GM19023 (cell line): Measurements from ENCODE around the gene KCNJ10.
A peak's percentile ranks its signal among the peaks of the same experiment; 100 is the strongest.
"Not testable (repeated sequence)": the region's sequence is repeated elsewhere in the genome, so short reads cannot be mapped to it uniquely, and the experiment has no call there.

Experiments
- ATAC-seq: cut with Tn5 transposase; IDR thresholded peaks from one replicate; pipeline ENCODE4 v1.9.1; 2021; ENCODE audit warnings: mild to moderate bottlenecking, moderate library complexity; ENCODE audit not compliant: unreplicated experiment

The KCNJ10 gene

DNA sequence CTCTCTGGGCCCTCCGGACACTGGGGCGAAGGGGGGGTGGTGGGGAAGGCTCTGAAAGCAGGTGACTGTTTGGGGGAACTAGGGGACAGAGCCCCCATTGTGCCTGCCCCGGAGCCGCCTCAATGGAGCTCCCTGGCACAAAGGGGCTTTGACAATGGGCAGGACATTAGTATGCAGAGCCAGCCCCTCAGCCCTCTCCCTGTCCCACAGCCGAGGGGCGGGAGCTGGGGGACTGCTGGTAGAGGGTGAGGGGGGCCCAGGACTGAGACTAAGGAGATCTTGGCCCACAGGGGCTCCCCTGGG lies 7.8 kb downstream of the KCNJ10 start:
- no peak for ATAC-seq

DNA sequence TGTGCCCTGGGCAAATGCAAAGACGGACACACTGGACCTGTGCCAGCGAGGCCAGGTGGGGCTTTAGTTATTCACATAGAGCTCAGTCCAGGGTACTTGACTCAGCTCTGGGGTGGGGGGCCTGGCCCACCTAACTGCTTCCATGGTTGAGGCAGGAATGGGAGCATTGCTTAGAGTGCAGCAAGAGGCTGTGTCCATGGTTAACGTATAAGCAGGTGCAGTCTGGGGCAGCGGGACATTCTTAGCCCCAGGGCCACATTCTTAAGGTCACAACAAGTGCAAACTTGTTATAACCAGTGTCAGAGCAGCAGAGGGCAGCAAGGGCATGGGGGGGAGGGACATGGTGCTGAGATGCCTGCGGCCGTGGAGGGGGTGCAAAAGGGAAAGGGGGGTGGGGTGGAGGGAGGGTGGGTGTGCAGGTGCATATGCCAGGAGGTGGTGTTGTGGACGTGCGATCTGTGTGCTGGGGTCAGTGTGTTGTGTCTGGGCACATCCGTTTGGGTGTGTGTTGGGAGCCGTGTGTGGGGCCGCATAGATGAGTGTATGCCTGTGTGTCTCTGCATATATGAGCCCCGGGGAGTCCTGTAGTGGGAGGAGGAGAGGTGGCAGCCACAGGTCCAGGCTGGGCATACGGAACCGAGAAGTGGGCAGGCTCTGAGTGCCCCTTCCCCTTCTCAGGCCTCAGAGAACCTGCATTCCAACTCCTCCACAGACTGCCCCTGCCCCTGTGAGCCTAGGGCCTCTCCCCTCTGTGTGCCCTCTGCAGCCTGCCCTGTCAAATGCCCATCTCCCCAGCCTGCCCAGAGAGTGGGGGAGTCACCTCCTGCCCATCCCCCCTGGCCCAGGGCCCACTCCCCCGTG lies 8.4 kb downstream of the KCNJ10 start:
- ATAC-seq: no peak

DNA sequence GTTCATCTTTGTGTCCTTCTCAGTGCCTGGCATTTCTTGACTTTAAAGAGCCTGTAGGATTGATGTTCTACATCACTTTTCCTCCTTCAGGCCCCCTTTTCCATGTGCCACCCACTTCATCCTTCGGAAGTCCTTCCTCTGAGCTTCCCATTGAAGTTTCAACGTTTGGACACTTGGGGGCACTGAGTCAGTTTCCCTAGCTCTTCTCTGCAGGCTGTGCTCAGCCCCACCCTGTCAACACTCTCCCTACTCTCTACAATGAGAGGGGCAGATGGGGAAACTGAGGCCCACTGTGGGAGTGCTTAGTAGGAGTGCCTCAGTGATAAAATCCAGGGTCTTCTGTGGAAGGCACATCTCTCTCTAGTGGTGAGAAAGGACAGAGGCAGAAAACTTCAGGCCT lies 11.9 kb downstream of the KCNJ10 start:
- ATAC-seq: no peak

DNA sequence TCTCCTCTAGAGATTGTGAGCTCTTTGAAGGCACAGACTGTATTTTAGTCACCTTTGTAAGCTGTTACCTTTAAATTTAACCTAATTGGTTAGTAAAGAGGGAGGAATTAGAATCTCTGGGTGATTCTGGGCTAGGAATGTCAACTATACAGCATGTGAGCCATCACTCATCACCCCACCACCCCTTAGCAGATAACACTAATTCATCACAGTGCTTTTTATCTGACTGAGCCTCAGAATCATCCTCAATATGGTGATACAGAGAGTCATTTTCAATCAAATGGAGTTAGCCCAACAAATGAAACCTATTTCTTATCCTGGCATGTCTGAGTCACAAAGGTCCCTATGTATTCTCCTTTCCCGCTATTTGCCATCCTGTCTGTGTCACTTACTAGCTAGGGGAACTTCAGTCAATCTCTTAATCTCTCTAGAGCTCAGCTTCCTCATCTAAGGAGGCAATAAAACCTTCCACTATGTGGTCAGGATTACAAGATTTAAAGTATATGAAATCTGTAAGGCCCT lies 13.3 kb downstream of the KCNJ10 start:
- no peak for ATAC-seq

DNA sequence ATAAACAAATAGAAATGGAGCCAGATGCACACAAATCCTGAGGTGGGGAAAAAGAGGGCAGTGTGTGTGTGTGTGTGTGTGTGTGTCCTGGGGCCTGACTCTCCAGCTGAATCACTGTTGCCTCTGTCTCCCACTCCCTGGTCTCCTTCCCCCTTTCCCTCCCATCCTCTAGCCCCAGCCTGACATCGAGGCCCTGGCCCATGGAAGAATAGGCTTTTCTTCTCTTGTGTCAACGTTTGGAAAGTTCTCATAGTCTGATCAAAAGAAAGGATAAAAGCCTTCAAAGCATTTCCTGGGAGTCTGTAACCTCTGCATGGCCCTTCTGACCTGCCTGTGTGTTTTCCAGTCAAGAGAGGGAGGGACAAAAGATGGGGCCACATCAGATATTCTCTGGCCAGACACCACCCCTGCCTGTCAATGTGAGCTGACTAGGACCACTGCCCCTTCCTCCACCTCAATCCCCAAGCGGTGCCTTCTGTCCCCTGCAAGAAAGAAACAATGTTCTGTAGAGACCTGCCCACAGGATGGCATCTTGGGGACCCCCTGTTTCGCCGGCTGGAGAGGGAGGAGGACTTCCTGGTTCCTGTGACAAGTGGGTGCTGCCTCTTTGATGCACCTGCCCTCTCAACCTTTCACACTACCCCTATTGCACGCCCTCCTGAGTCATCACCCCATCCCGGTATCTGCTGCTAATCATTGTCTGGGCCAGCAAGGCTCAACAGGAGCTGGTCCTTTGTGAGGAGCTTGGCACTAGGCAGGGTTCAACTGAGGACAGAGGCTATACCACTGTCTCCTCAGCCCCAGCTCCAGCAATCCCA lies 16.2 kb downstream of the KCNJ10 start:
- ATAC-seq: no peak

DNA sequence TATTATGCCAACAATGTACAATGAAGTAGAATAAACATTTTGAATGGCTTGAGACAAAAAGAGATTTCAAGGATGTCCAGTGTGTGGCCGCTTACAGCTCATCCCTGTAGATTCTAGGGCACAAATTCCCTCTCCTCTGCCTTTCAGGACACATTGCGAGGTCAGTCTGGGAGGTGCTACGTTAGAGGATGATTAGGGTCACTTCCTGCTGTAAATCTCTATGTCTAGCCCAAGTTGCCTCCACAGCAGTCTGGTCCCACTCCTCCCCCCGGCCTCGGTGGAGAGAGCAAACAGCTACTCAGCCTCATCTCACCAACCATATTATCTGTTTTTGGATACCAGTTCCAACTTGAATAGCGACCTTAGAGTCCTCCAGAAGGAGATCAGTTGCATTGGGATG lies 17.0 kb downstream of the KCNJ10 start:
- ATAC-seq: no peak

DNA sequence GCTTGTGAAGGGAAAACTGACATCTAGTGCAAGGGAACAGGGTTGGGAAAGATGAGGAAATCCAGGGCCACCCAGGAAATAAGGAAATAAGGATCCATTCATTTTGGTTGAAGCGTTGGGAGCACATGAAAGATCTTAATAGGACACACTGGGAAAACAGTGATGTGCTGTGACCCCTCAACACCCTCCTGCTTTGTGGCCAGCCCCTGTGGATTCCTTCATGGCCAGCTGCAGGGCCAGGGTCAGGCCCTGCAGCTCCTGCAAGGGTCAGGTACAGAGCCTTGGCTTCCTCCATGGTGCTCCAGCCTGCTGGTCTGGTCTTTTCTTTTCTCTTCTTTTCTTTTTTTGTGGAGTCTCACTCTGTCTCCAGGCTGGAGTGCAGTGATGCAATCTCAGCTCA lies 19.3 kb downstream of the KCNJ10 start:
- ATAC-seq: no peak

DNA sequence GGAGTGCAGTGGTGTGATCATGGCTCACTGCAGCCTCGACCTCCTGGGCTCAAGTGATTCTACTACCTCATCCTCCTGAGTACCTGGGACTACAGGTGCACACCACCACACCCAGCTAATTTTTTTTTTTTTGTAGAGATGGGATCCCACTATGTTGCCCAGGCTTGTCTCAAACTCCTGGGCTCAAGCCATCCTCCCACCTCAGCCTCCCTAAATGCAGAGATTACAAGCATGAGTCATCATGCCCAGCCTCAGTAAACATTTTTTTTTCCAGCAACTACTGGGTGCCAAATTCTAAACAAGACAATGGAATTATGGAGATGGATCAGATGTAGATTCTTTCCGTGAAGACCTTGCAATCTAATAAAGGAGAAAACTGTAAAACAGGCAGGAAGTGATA lies 19.8 kb downstream of the KCNJ10 start:
- ATAC-seq: not testable (repeated sequence)

DNA sequence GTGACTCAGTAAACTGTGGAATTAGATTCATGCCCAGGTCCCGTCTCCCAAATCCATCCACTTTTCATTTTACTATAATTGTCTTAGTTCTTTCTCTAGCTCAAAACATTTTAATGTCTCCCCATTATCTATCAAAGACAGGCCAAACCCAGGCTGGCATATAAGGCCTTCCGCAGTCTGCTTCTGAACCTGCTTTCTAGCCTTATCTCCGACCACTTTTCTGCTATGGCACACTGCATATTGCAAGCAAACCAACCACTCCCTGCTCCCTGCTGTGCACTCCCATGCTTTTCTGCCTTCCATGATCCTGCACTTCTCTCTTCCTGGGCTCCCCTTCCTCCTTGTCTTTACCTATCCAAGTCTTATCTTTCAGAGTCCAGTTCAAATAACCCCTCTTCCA lies 20.9 kb downstream of the KCNJ10 start:
- no peak for ATAC-seq

DNA sequence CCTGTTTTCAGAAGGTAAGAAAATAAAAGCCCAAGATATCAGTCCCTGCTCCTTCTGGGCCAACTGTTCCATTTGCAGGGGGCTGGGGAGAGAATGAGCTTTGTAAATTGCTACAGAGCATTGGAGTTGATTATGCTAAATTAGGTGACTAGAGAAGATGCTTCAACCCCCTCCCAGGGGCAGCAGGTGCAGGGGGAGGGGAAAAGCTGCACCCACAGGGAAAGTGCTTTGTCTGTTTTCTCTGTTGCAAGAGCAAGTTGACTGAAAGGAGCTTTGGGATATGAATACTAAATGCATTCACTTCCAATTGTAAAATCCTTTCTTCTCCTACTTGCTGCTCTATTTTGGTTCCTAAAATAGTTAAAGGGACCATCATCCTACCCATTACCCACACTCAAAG lies 21.6 kb downstream of the KCNJ10 start:
- ATAC-seq: no peak

DNA sequence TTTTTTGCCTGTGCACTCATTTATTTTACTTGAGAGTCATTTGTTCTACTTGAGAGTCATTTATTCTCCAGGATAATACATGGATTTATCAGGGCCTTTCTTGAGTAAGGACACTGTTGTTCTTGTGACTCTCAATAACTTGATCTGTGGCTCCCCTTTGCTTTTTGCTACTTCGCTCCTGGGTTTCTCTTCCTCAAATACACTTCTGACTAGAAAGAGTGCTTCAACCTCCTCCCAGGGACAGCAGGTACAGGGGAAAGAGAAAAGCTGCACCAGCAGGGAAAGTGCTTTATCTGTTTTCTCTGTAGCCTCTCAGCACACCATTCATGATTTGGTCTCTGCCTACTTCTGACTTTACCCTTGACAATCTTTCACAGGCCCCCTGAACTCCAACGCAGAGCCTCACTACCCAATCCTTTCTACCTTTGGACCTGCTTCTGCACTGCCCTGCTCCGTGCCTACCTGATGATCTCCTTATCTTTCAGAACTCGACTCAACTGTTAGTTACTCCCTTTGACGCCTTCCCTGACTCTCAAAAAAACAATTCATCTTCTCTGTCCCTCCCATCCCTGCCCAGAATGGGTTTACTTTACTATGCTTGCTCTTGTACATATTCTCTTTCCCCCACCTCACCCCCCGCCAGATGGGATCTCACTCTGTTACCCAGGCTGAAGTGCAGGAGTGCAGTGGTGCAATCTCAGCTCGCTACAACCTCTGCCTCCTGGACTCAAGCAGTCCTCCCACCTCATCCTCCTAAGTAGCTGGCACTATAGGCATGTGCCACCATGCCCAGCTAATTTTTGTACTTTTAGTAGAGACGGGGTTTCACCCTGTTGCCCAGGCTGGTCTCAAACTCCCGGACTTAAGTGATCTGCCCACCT lies 22.6 kb downstream of the KCNJ10 start:
- ATAC-seq: peak; percentile 46

DNA sequence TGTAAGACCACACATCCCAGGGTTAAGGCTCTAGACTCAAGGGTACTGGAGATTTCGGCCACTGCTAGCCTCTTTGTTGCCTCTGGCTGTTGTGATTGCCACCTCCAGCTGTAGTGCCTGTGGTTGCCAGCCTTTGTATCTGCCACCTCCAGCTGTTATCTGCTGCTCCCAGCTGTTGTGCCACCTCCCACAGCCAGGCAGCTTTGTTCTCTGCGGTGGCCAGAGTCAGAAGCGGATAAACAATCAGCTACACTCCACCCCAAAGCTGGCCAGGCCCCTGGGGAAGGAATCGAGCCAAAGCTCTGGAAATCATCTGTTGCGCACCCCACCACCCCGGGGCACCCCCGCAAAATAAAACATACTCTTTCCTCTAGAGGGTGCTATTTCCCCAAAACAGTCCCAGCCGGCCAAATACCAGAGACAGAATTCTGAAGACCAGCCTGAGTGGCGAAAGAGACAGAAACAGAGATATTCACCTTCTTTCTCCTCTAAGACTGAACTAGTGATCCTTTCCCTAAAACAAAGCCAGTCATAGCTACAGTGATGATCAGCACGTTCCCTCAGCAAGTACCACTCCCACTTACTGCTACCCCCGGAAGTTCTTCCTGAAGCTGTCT lies 23.4 kb downstream of the KCNJ10 start:
- peak; percentile 75 for ATAC-seq

DNA sequence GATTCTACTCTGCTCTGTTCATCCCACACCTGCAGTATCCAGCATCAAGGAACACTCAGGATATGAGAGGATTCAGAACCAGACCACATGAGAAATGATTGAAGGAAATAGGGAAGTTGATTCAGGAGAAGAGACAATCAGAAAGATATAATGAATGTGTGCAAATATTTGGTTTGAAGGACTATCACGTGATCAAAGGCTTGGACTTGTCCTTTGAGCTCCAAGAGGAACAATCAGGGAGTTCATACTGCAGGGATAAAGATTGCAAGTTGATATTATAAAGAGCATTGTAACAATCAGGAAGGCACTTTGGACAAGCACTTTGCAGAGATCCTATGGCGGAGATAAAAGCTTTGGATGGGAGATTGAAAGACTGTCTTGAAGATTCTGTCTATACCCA lies 24.3 kb downstream of the KCNJ10 start:
- ATAC-seq: no peak

DNA sequence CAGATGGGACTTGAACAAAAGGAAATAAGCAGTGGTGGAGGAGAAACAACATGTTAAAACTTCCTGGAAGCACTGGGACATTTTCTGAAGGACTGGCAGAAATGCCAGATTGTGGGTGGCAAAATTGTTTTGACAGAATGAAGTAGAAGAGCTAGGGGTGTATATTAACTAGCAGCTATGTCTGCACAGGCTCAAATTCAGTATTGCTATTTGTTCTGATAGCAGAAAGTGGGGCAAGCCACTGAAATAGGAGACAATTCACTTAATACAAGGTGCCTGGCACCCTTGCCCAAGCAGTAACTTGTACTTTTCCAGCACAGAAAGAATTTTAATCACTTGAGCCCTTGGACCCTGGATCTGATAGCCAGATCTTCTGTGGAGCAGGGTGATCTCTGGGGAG lies 26.4 kb downstream of the KCNJ10 start:
- ATAC-seq: no peak

DNA sequence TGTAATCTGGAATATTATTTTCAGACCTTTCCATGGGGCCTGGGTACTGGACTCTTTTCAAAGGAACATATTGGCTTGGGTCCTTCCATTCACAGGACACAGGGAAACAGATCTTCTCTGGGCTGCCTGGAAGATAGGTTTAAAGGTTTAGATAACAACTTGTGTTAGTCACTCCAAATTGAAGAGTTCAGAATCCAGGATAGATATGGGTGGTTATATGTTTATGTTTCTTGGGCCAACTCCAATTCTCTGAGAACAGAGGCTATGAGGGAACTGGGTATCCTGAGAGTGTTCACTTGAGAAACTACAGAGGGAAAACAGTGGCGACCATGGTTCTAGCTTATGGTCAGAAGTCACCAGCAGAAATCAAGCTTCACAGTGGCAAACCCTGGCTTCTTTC lies 29.5 kb downstream of the KCNJ10 start:
- no peak for ATAC-seq

DNA sequence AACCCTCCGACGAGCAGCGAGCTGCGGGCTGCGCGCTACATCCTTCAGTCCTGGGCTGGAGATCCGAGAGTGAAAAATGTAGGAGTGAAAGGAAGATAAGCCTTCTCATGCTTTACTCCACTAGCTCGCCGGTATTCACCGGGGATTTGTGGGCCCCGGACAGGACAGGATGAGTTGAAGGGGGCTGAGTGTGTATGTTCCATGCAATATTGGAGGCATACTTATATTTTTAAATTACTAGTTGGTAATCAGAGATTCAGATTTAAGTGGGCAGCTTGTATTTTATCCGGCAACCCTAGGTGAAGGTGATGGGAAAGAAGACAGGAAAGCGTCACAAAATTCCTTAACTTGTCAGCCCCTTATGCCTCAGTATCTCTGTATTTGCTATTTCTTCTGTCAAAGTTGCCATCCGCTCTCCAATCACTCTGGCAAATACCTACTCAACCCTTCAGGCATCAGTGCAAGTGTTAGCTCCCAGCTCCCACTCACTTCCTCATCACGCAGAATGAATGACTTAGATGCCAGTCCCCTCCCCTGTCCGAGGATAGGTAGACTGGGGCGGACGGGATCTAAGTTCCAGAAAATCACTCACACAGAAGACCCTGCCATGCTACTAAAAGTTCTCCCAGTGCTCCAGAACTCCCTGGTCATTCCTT lies 37.7 kb downstream of the KCNJ10 start:
- peak; percentile 29 for ATAC-seq

DNA sequence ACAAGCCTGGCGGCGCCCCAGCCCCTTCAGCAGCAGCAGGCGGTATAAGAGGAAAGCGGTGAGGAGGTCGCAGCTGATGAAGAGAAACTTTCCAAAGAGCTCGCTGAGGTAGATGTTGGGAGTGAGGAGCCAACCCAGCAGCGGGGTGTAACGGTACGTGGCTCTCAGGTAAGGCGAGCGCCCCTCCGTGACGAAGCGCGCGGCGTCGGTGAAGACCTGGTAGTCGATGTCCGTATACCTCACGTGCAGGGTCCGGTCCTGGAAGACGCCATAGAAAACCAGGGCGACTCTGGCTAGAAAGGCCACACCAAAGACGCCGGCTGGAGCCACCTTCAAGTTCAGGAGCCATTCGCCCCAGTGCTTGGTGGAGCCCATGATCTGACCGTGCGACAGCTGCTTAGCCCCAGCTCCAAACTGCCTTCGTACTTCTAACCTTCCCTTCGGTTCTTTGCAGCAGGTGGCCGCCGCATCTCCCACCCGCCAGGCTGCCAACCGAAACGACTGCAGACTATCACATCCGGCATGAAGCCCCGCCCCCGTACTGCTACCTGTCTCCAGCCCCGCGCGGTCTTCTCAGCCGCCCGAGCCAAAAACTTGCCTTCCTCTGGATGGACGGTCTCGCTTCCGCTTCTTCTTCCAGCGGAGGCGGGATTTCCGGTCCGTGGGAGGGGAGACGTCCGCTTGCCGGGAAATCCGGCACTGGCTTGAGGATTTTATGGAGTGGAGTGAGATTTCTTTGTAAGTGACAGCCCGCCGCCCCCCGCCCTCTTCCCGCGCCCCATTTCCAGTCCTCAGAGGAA lies 38.4 kb downstream of the KCNJ10 start, which contains the start of gene PIGM:
TSS of gene PIGM (minus strand) at position 626 of the 800 bp plus-strand sequence. CDS start at position 375, 251 bp downstream.
- ATAC-seq: peak; percentile 94

DNA sequence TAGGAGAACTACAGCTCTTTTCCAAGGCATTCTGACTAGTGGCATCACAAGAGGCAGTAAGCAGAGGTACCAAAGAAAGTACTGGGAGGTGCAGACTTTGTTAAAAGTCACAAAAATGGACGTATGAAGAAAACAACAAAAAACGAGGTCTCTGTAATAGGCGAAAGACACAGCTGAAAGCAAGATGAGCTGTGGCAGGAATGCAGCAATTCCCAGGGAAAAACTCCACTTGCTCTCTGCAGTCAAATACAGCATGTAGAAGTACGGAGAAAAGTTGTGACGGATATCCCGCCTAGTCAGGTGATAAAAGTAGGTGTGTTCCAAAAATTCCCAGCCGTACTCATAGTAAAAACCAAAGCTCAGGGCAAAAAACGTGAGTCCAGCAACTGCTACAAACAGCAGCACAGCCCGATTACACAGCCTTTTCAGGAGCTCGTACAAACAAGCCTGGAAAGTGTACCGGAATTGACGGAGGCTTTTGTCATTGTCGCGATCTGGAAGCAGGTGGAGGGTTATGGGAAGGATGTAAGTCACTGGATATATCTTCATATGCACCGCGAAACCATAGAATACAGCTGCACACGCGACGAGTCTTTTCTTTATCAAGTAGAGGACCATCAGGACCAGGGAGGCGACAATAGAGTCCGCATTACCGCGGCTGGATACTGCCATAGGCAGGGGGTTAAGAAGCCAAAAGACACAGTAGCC lies 39.1 kb downstream of the KCNJ10 start:
- peak; percentile 18 for ATAC-seq

DNA sequence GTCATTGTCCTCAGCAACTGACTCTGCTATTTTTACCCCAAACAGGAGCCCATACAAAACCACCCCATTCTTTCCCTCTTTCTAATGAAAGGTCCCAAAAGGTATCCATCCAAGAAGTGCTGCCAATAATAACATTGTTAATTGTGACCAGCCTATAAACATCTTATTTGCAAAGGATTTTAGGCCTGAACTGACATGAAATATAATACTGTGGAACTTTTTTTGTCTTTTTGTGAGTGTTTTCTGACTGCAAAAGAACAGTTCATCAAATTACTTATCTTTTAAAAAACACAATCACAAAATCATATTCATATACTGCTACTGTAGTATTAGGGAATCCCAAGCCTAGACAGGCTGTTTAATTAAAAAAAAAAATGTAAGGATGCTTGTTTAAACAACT lies 41.5 kb downstream of the KCNJ10 start:
- no peak for ATAC-seq
